Trophoblast cell (in vitro differentiated cells and primary cell): ENCODE results near the gene SHISA7.
A peak's percentile ranks its signal among the peaks of the same experiment; 100 is the strongest.

Experiments used
- DNase-seq, 2 donors: peaks; one replicate each; pipeline ENCODE4 v3.0.0-alpha.2; 2016
- H2AFZ ChIP-seq: 2 replicates; pipeline ENCODE4 v1.6.1; 2013; ENCODE audit warnings: low read length, moderate library complexity, mild to moderate bottlenecking; ENCODE audit not compliant: insufficient read depth, poor library complexity
- H2AK5ac ChIP-seq: 2 replicates; pipeline ENCODE4 v1.6.1; 2013; ENCODE audit warnings: mild to moderate bottlenecking, low read length
- H2BK120ac ChIP-seq: 2 replicates; pipeline ENCODE4 v1.6.1; 2013; ENCODE audit warnings: low read length, mild to moderate bottlenecking, moderate library complexity; ENCODE audit not compliant: insufficient read depth, poor library complexity
- H2BK12ac ChIP-seq: 2 replicates; pipeline ENCODE4 v1.6.1; 2013; ENCODE audit warnings: mild to moderate bottlenecking, low read length, moderate library complexity
- H2BK5ac ChIP-seq: 2 replicates; pipeline ENCODE4 v1.6.1; 2013; ENCODE audit warnings: low read length, low read depth, moderate library complexity, mild to moderate bottlenecking; ENCODE audit not compliant: poor library complexity
- H3K14ac ChIP-seq: 2 replicates; pipeline ENCODE4 v1.6.1; 2013; ENCODE audit warnings: mild to moderate bottlenecking, low read length
- H3K18ac ChIP-seq: 2 replicates; pipeline ENCODE4 v1.6.1; 2013; ENCODE audit warnings: mild to moderate bottlenecking, low read length
- H3K23ac ChIP-seq: 2 replicates; pipeline ENCODE4 v1.6.1; 2013; ENCODE audit warnings: low read length
- H3K27ac ChIP-seq: 2 replicates; pipeline ENCODE4 v1.5.1; 2013; ENCODE audit warnings: low read depth, mild to moderate bottlenecking, inconsistent platforms, low read length, moderate library complexity
- H3K27me3 ChIP-seq: 2 replicates; pipeline ENCODE4 v1.6.1; 2013; ENCODE audit warnings: inconsistent platforms, mild to moderate bottlenecking, low read length, moderate library complexity; ENCODE audit not compliant: insufficient read depth
- H3K36me3 ChIP-seq, 2 experiments: 1 replicate in 1 of 2; 2 replicates in 1 of 2; pipeline ENCODE4 v1.6.1; 2013; ENCODE audit warnings: low read length in 2 of 2, mild to moderate bottlenecking in 2 of 2, moderate library complexity in 1 of 2; ENCODE audit not compliant: insufficient read depth in 2 of 2, control insufficient read depth in 1 of 2
- H3K4ac ChIP-seq: 2 replicates; pipeline ENCODE4 v1.6.1; 2013; ENCODE audit warnings: low read depth, mild to moderate bottlenecking, low read length, moderate library complexity
- H3K4me1 ChIP-seq, 2 experiments: 1 replicate in 1 of 2; 2 replicates in 1 of 2; pipeline ENCODE4 v1.6.1; 2013; ENCODE audit warnings: low read length in 2 of 2, mild to moderate bottlenecking in 2 of 2, moderate library complexity in 1 of 2; ENCODE audit not compliant: insufficient read depth in 2 of 2, control insufficient read depth in 1 of 2
- H3K4me2 ChIP-seq: 2 replicates; pipeline ENCODE4 v1.6.1; 2013; ENCODE audit warnings: inconsistent platforms, mild to moderate bottlenecking, low read length, moderate library complexity
- H3K4me3 ChIP-seq: 2 replicates; pipeline ENCODE4 v1.5.1; 2013; ENCODE audit warnings: mild to moderate bottlenecking, low read depth, low read length, inconsistent platforms
- H3K79me1 ChIP-seq: one replicate; pipeline ENCODE4 v1.6.1; 2013; ENCODE audit warnings: low read length
- H3K79me2 ChIP-seq: 2 replicates; pipeline ENCODE4 v1.6.1; 2013; ENCODE audit warnings: low read length, mild to moderate bottlenecking; ENCODE audit not compliant: control insufficient read depth, insufficient read depth, poor library complexity
- H3K9ac ChIP-seq: 2 replicates; pipeline ENCODE4 v1.6.1; 2013; ENCODE audit warnings: mild to moderate bottlenecking, low read length
- H3K9me3 ChIP-seq: 2 replicates; pipeline ENCODE4 v1.6.1; 2013; ENCODE audit warnings: low read depth, mild to moderate bottlenecking, control low read depth, inconsistent platforms, low read length; ENCODE audit not compliant: insufficient read depth
- H4K12ac ChIP-seq: 2 replicates; pipeline ENCODE4 v1.6.1; 2013; ENCODE audit warnings: low read depth, mild to moderate bottlenecking, low read length, moderate library complexity
- H4K8ac ChIP-seq: 2 replicates; pipeline ENCODE4 v1.6.1; 2013; ENCODE audit warnings: low read depth, mild to moderate bottlenecking, low read length, moderate library complexity
- H4K91ac ChIP-seq: one replicate; pipeline ENCODE4 v1.6.1; 2013; ENCODE audit warnings: low read depth, mild to moderate bottlenecking, low read length, moderate library complexity
- WGBS: extraction: QIAGEN DNeasy Blood & Tissue Kit; methylation state at CpG from one replicate; pipeline ENCODE4 v1.1.7; 2013; ENCODE audit warnings: missing lambda C conversion rate; ENCODE audit not compliant: insufficient read length, insufficient coverage; ENCODE audit errors: extremely low coverage; 5-methylcytosine and 5-hydroxymethylcytosine counted together

SHISA7 gene

DNA sequence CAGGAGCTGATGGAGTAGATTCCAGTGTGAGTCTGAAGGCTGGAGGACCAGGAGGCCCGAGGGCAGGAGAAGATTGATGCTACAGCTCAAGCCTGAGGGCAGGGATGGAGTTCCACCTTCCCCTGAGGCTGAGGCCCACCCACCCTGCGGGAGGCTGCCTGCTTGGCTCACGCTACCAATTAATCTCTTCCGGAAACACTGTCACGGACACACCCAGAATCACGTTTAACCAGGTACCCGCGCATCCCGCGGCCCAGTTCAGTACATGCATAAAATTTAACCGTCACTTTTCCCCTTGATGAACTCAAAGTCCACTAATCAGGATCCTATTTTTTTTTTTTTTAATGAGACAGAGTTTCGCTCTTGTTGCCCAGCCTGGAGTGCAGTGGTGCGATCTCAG lies 28.2 kb upstream of the SHISA7 start:
- Histone ChIP-seq H3K4ac (no peak overlapping the region), H4K91ac (no peak overlapping the region), H2AFZ (no peak overlapping the region)

DNA sequence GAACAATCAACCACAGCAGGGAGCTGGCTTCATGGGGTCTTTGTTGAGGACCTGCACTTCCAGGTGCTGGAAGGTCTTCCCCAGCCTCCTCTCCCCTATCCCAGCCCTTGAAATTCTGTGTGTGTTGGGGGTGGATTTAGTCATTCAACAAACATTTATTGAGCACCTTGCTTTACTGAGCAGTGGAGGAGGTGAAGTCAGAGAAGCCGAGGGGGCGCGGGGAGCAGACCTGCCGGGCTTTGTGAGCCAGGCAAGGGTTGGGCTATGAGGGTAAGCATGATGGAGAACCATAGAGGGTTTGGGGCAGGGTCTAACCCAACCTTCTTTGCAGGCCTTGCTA lies 24.9 kb upstream of the SHISA7 start:
- Histone ChIP-seq H2BK5ac (no peak overlapping the region), H3K79me2 (no peaks in the 10 kb centered on the region), H3K9me3 (no peaks in the 10 kb centered on the region), H4K8ac (peak overlapping the region; percentile 51), H2BK120ac (no peak overlapping the region), H3K4me3 (no peak overlapping the region), H3K14ac (no peak overlapping the region), H3K9ac (no peak overlapping the region), H3K4me2 (no peak overlapping the region), H3K36me3 (no peaks in the 10 kb centered on the region), H4K12ac (peak overlapping the region; percentile 56), H3K23ac (no peak overlapping the region), H4K91ac (no peak overlapping the region), H3K27ac (no peak overlapping the region), H3K79me1 (no peaks in the 10 kb centered on the region), H2AFZ (peak overlapping the region; percentile 59), H2AK5ac (no peak overlapping the region), H3K18ac (no peak overlapping the region), H3K27me3 (no peaks in the 10 kb centered on the region), H2BK12ac (peak overlapping the region; percentile 45), H3K4me1 (peaks cover 3% of the 10 kb centered on the region in 2 experiments), H3K4ac (no peak overlapping the region)
- no CpG with 5 or more reads among the region's 4 CpGs for WGBS
- DNase-seq, result no peak

More for the DNA sequence above, 28.2 kb upstream of the SHISA7 start:
- Histone ChIP-seq H3K23ac (no peak overlapping the region), H3K4me1 (peaks cover 7 to 9% of the 10 kb centered on the region in 2 experiments), H3K79me1 (peaks cover 4% of the 10 kb centered on the region), H3K27me3 (no peaks in the 10 kb centered on the region), H3K79me2 (no peaks in the 10 kb centered on the region), H3K4me3 (no peak overlapping the region), H3K36me3 (no peaks in the 10 kb centered on the region), H2BK12ac (no peak overlapping the region), H3K27ac (no peak overlapping the region), H3K4me2 (no peak overlapping the region), H4K12ac (no peak overlapping the region), H2AK5ac (no peak overlapping the region), H2BK120ac (no peak overlapping the region), H3K9me3 (no peaks in the 10 kb centered on the region), H4K8ac (no peak overlapping the region), H3K18ac (no peak overlapping the region), H2BK5ac (no peak overlapping the region), H3K14ac (no peak overlapping the region), H3K9ac (no peak overlapping the region)
- no CpG with 5 or more reads among the region's 13 CpGs for WGBS
- DNase-seq, result no peak

DNA sequence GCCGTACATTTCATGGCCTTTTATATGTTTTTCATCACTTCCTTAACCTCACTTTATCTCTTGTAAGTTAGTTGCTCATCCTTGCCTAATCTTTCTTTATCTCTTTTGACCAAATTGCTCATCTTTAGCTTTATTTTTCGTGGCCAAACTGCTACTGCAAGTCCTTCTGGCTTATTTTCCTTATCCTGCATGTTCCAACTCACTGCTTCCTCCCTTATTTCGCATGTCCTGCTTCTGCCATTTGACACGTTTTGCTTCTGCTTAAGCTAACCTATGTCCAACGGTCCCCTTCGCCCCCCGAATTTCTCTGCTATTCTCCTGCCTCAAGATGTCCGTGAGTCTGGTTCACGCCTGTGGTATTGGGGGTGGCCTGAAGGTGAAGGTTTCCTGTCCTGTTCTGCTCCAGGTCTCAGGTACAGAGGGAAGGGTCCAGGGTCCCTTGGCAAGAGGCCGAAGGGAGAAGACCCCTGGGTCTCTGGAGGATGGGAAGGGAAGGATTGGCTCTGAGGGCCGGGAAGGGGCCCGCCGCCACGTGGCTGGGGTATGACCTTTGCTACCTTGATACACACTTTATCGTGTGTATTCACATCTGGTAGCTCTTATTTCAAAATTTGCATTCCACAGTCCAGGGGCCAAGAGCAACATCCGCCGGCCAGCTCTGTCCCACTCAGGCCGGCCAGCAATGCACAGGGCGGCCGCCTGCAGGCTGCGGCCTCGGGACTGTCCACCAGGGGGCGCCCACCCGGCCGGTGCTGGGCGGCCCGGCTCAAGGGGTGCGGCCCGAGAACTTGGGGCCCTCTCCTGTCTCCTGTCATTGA lies 24.3 kb upstream of the SHISA7 start:
- no peaks in the 10 kb centered on the region for H3K27me3 ChIP-seq
- no peak overlapping the region for H3K4ac ChIP-seq
- no peak overlapping the region for H3K4me3 ChIP-seq
- no peak overlapping the region for H2BK12ac ChIP-seq
- H3K4me2 ChIP-seq, result no peak overlapping the region
- WGBS, result no CpG with 5 or more reads among the region's 29 CpGs
- no peak overlapping the region for H3K18ac ChIP-seq
- H3K79me1 ChIP-seq, result no peaks in the 10 kb centered on the region
- H3K14ac ChIP-seq, result no peak overlapping the region
- no peak overlapping the region for H4K91ac ChIP-seq
- no peak overlapping the region for H2AK5ac ChIP-seq
- H3K23ac ChIP-seq, result no peak overlapping the region
- peaks cover 3% of the 10 kb centered on the region in 2 experiments for H3K4me1 ChIP-seq
- H3K36me3 ChIP-seq, result no peaks in the 10 kb centered on the region
- H2BK120ac ChIP-seq, result no peak overlapping the region
- H2BK5ac ChIP-seq, result no peak overlapping the region
- H3K9me3 ChIP-seq, result no peaks in the 10 kb centered on the region
- H2AFZ ChIP-seq, result peak overlapping the region; percentile 59
- DNase-seq, result peak in 1 of 2 donors; percentile 52
- peak overlapping the region; percentile 46 for H4K8ac ChIP-seq
- H3K79me2 ChIP-seq, result no peaks in the 10 kb centered on the region
- H3K9ac ChIP-seq, result no peak overlapping the region
- peak overlapping the region; percentile 56 for H4K12ac ChIP-seq
- H3K27ac ChIP-seq, result no peak overlapping the region

DNA sequence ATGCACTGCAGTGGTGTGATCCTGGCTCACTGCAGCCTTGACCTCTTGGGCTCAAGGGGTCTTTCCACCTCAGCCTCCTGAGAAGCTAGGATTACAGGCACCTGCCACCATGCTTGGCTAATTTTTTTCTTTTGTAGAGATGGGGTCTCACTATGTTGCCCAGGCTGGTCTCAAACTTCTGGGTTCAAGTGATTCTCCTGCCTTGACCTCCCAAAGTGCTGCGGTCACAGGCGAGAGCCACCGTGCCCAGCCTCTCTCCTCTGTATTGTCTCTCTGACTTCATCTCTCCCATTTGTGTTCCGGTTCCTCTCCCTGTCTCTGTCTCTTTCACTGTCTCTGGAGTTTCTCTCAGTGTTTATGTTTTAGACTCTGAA lies 23.1 kb upstream of the SHISA7 start:
- Histone ChIP-seq H3K23ac (no peak overlapping the region), H2AK5ac (no peak overlapping the region), H4K91ac (no peak overlapping the region), H3K4me1 (peaks cover 7 to 8% of the 10 kb centered on the region in 2 experiments), H3K4me3 (no peak overlapping the region), H3K4me2 (no peak overlapping the region), H2BK120ac (no peak overlapping the region), H3K27ac (no peak overlapping the region), H3K79me2 (peaks cover 2% of the 10 kb centered on the region), H3K36me3 (no peaks in the 10 kb centered on the region), H4K12ac (no peak overlapping the region), H4K8ac (no peak overlapping the region), H3K4ac (no peak overlapping the region), H3K27me3 (no peaks in the 10 kb centered on the region), H3K9ac (no peak overlapping the region), H3K14ac (no peak overlapping the region), H2BK5ac (no peak overlapping the region), H3K18ac (no peak overlapping the region), H2BK12ac (no peak overlapping the region), H2AFZ (no peak overlapping the region), H3K9me3 (no peaks in the 10 kb centered on the region), H3K79me1 (peaks cover 4% of the 10 kb centered on the region)
- WGBS, result no CpG with 5 or more reads among the region's 4 CpGs
- no peak for DNase-seq
